Effector memory CD4-positive, alpha-beta T cell (primary cell): ENCODE measurements around the gene PDCD4.

Experiments used
- DNase-seq, 3 donors: peaks; one replicate each; pipeline ENCODE4 v3.0.0-alpha.2; 2020
- H3K27ac ChIP-seq: 2 replicates; pipeline ENCODE4 v1.7.0; 2013; ENCODE audit warnings: mild to moderate bottlenecking, low read length, moderate library complexity; ENCODE audit not compliant: insufficient read depth, poor library complexity, severe bottlenecking
- H3K27me3 ChIP-seq: replicated peaks from 2 replicates; pipeline ENCODE4 v1.7.0; 2013; ENCODE audit warnings: mild to moderate bottlenecking, low read length; ENCODE audit not compliant: insufficient read depth, control insufficient read depth, poor library complexity, severe bottlenecking
- H3K36me3 ChIP-seq: 2 replicates; pipeline ENCODE4 v1.7.0; 2013; ENCODE audit warnings: mild to moderate bottlenecking, low read length, moderate library complexity; ENCODE audit not compliant: control insufficient read depth, insufficient read depth
- H3K4me1 ChIP-seq: 2 replicates; pipeline ENCODE4 v1.7.0; 2013; ENCODE audit warnings: low read length, mild to moderate bottlenecking; ENCODE audit not compliant: control insufficient read depth, insufficient read depth, poor library complexity, severe bottlenecking
- H3K4me3 ChIP-seq: 2 replicates; pipeline ENCODE4 v1.7.0; 2013; ENCODE audit warnings: low read length, low read depth, mild to moderate bottlenecking; ENCODE audit not compliant: insufficient read depth, poor library complexity, severe bottlenecking
- H3K9me3 ChIP-seq: 2 replicates; pipeline ENCODE4 v1.7.0; 2013; ENCODE audit warnings: mild to moderate bottlenecking, low read length, moderate library complexity; ENCODE audit not compliant: control insufficient read depth

The PDCD4 gene

GRCh38 chr10:110860576-110861241 lies 11.0 kb upstream of the PDCD4 start:
- H3K27me3 ChIP-seq: no peaks in the 10 kb centered on the region
- peak overlapping the region; percentile 83 for H3K27ac ChIP-seq
- peaks cover 84% of the 10 kb centered on the region for H3K4me1 ChIP-seq
- H3K36me3 ChIP-seq: no peaks in the 10 kb centered on the region
- H3K9me3 ChIP-seq: no peaks in the 10 kb centered on the region
- peak overlapping the region; percentile 4 for H3K4me3 ChIP-seq
- peak; percentile 24 to 52 (median 25) for DNase-seq

GRCh38 chr10:110861476-110861875 lies 10.3 kb upstream of the PDCD4 start:
- H3K4me1 ChIP-seq: peaks cover 91% of the 10 kb centered on the region
- no peak overlapping the region for H3K4me3 ChIP-seq
- no peak for DNase-seq
- H3K9me3 ChIP-seq: no peaks in the 10 kb centered on the region
- H3K27ac ChIP-seq: peak overlapping the region; percentile 83
- no peaks in the 10 kb centered on the region for H3K27me3 ChIP-seq
- no peaks in the 10 kb centered on the region for H3K36me3 ChIP-seq

GRCh38 chr10:110861930-110862649 lies 9.6 kb upstream of the PDCD4 start:
- no peaks in the 10 kb centered on the region for H3K27me3 ChIP-seq
- H3K36me3 ChIP-seq: no peaks in the 10 kb centered on the region
- H3K27ac ChIP-seq: peak overlapping the region; percentile 24
- H3K4me1 ChIP-seq: peaks cover 97% of the 10 kb centered on the region
- H3K9me3 ChIP-seq: no peaks in the 10 kb centered on the region
- DNase-seq: no peak
- H3K4me3 ChIP-seq: no peak overlapping the region

- no peak overlapping the region for H3K4me3 ChIP-seq
- peaks cover 97% of the 10 kb centered on the region for H3K4me1 ChIP-seq
- peak overlapping the region; percentile 99 for H3K27ac ChIP-seq
Observed at GRCh38 chr10:110862961-110863360, 8.8 kb upstream of the PDCD4 start.

GRCh38 chr10:110863361-110863760 lies 8.4 kb upstream of the PDCD4 start:
- no peaks in the 10 kb centered on the region for H3K27me3 ChIP-seq
- H3K4me3 ChIP-seq: no peak overlapping the region
- DNase-seq: no peak
- H3K4me1 ChIP-seq: peaks cover 97% of the 10 kb centered on the region
- H3K36me3 ChIP-seq: no peaks in the 10 kb centered on the region
- no peaks in the 10 kb centered on the region for H3K9me3 ChIP-seq
- H3K27ac ChIP-seq: peak overlapping the region; percentile 99

More at GRCh38 chr10:110862961-110863360, 8.8 kb upstream of the PDCD4 start:
- DNase-seq: no peak
- no peaks in the 10 kb centered on the region for H3K9me3 ChIP-seq
- H3K27me3 ChIP-seq: no peaks in the 10 kb centered on the region
- H3K36me3 ChIP-seq: no peaks in the 10 kb centered on the region

- Histone ChIP-seq H3K27me3 (no peaks in the 10 kb centered on the region), H3K9me3 (no peaks in the 10 kb centered on the region), H3K27ac (peak overlapping the region; percentile 99), H3K4me1 (peaks cover 97% of the 10 kb centered on the region), H3K4me3 (no peak overlapping the region), H3K36me3 (no peaks in the 10 kb centered on the region)
- no peak for DNase-seq
Observed at GRCh38 chr10:110863956-110864355, 7.8 kb upstream of the PDCD4 start.

- H3K9me3 ChIP-seq: no peaks in the 10 kb centered on the region
- peak overlapping the region; percentile 26 for H3K4me3 ChIP-seq
- H3K4me1 ChIP-seq: peaks cover 97% of the 10 kb centered on the region
- no peaks in the 10 kb centered on the region for H3K27me3 ChIP-seq
- no peaks in the 10 kb centered on the region for H3K36me3 ChIP-seq
- peak; percentile 36 to 55 (median 45) for DNase-seq
- peak overlapping the region; percentile 99 for H3K27ac ChIP-seq
Observed at GRCh38 chr10:110864662-110865140, 7.0 kb upstream of the PDCD4 start.

GRCh38 chr10:110865186-110865808 lies 6.4 kb upstream of the PDCD4 start:
- H3K27ac ChIP-seq: peak overlapping the region; percentile 99
- H3K4me3 ChIP-seq: peak overlapping the region; percentile 26
- H3K36me3 ChIP-seq: no peaks in the 10 kb centered on the region
- H3K9me3 ChIP-seq: no peaks in the 10 kb centered on the region
- DNase-seq: no peak
- H3K27me3 ChIP-seq: no peaks in the 10 kb centered on the region
- peaks cover 97% of the 10 kb centered on the region for H3K4me1 ChIP-seq

- no peaks in the 10 kb centered on the region for H3K36me3 ChIP-seq
- H3K9me3 ChIP-seq: no peaks in the 10 kb centered on the region
- no peaks in the 10 kb centered on the region for H3K27me3 ChIP-seq
- peaks cover 97% of the 10 kb centered on the region for H3K4me1 ChIP-seq
- H3K27ac ChIP-seq: peak overlapping the region; percentile 99
- H3K4me3 ChIP-seq: peak overlapping the region; percentile 26
- DNase-seq: no peak
Observed at GRCh38 chr10:110865809-110866482, 5.8 kb upstream of the PDCD4 start.
